WERI-Rb-1 (cell line): ENCODE data around the gene HP.
"Not testable (repeated sequence)": the region's sequence is repeated elsewhere in the genome, so short reads cannot be mapped to it uniquely, and the experiment has no call there.

Experiments used
- DNase-seq: peaks from one replicate; pipeline ENCODE4 v3.0.0-alpha.2; 2020
- H3K27ac ChIP-seq: fragments of 250-450 bp; sonication (Bioruptor Pico); 2 replicates; pipeline ENCODE4 v1.5.1; 2020; ENCODE audit warnings: mild to moderate bottlenecking, moderate library complexity
- H3K27me3 ChIP-seq: fragments of 250-450 bp; sonication (Bioruptor Pico); 2 replicates; pipeline ENCODE4 v1.5.1; 2021; ENCODE audit warnings: mild to moderate bottlenecking, low read depth, moderate library complexity; ENCODE audit not compliant: insufficient read depth, severe bottlenecking
- H3K36me3 ChIP-seq: fragments of 250-450 bp; sonication (Bioruptor Pico); 2 replicates; pipeline ENCODE4 v1.5.1; 2020; ENCODE audit warnings: mild to moderate bottlenecking, moderate library complexity
- H3K4me3 ChIP-seq: 2 replicates; pipeline ENCODE4 v1.5.1; 2011; ENCODE audit warnings: low read depth, mild to moderate bottlenecking, control low read depth, low read length
- H3K9me3 ChIP-seq: fragments of 250-450 bp; sonication (Bioruptor Pico); 2 replicates; pipeline ENCODE4 v1.5.1; 2021; ENCODE audit warnings: mild to moderate bottlenecking, moderate library complexity; ENCODE audit not compliant: severe bottlenecking
- CTCF ChIP-seq: IDR thresholded peaks from 2 replicates; pipeline ENCODE4 v1.5.1; 2011; ENCODE audit warnings: low read depth, mild to moderate bottlenecking, control low read depth, inconsistent platforms, low read length

HP gene

GRCh38 chr16:72044296-72044695 is 10.0 kb upstream of the HP start:
- H3K27me3 ChIP-seq: no peaks in the 10 kb centered on the region
- no peaks in the 10 kb centered on the region for H3K36me3 ChIP-seq
- DNase-seq: no peak
- no peak for TF ChIP-seq CTCF
- H3K9me3 ChIP-seq: peaks cover 3% of the 10 kb centered on the region
- H3K4me3 ChIP-seq: no peak overlapping the region
- no peak overlapping the region for H3K27ac ChIP-seq

- H3K4me3 ChIP-seq: no peak overlapping the region
- H3K27ac ChIP-seq: no peak overlapping the region
- H3K9me3 ChIP-seq: peaks cover 3% of the 10 kb centered on the region
- no peak for TF ChIP-seq CTCF
- DNase-seq: no peak
- H3K27me3 ChIP-seq: no peaks in the 10 kb centered on the region
- no peaks in the 10 kb centered on the region for H3K36me3 ChIP-seq
Measured at GRCh38 chr16:72044825-72045359, 9.4 kb upstream of the HP start.

GRCh38 chr16:72049110-72049509 is 5.2 kb upstream of the HP start:
- H3K27me3 ChIP-seq: no peaks in the 10 kb centered on the region
- no peak for DNase-seq
- no peak overlapping the region for H3K4me3 ChIP-seq
- TF ChIP-seq CTCF: no peak
- no peak overlapping the region for H3K27ac ChIP-seq
- peaks cover 3% of the 10 kb centered on the region for H3K9me3 ChIP-seq
- H3K36me3 ChIP-seq: no peaks in the 10 kb centered on the region

- DNase-seq: no peak
- no peak overlapping the region for H3K27ac ChIP-seq
- H3K27me3 ChIP-seq: no peaks in the 10 kb centered on the region
- TF ChIP-seq CTCF: no peak
- H3K9me3 ChIP-seq: peaks cover 3% of the 10 kb centered on the region
- H3K36me3 ChIP-seq: no peaks in the 10 kb centered on the region
- no peak overlapping the region for H3K4me3 ChIP-seq
Measured at GRCh38 chr16:72050769-72051464, 3.4 kb upstream of the HP start.

- H3K36me3 ChIP-seq: no peaks in the 10 kb centered on the region
- no peak overlapping the region for H3K27ac ChIP-seq
- no peak overlapping the region for H3K4me3 ChIP-seq
- no peaks in the 10 kb centered on the region for H3K27me3 ChIP-seq
- DNase-seq: no peak
- peaks cover 3% of the 10 kb centered on the region for H3K9me3 ChIP-seq
- no peak for TF ChIP-seq CTCF
Measured at GRCh38 chr16:72051818-72052217, 2.5 kb upstream of the HP start.

GRCh38 chr16:72055911-72056310 is 1.6 kb downstream of the HP start:
- H3K27me3 ChIP-seq: no peaks in the 10 kb centered on the region
- H3K4me3 ChIP-seq: no peak overlapping the region
- H3K27ac ChIP-seq: no peak overlapping the region
- H3K36me3 ChIP-seq: no peaks in the 10 kb centered on the region
- H3K9me3 ChIP-seq: no peaks in the 10 kb centered on the region
- DNase-seq: no peak
- TF ChIP-seq CTCF: no peak

- not testable (repeated sequence) for H3K27ac ChIP-seq, H3K36me3 ChIP-seq, H3K27me3 ChIP-seq, DNase-seq, H3K4me3 ChIP-seq, H3K9me3 ChIP-seq
Measured at GRCh38 chr16:72057313-72057712, 3.0 kb downstream of the HP start.

GRCh38 chr16:72059060-72059459 is 4.8 kb downstream of the HP start:
- not testable (repeated sequence) for H3K36me3 ChIP-seq, H3K9me3 ChIP-seq, H3K27ac ChIP-seq, H3K4me3 ChIP-seq, H3K27me3 ChIP-seq, DNase-seq
